Mesenchymal stem cell (in vitro differentiated cells and primary cell): ENCODE results near the gene KLHL30. TPM values are rescaled to one million over a fixed set of nuclear protein-coding genes. Genes with fewer than 3 reads are reported as not detected.
A peak's percentile ranks its signal among the peaks of the same experiment; 100 is the strongest.

Experiments
- DNase-seq: peaks from one replicate; pipeline ENCODE4 v3.0.0-alpha.2; 2013
- H2AFZ ChIP-seq: one replicate; pipeline ENCODE4 v1.6.1; 2013; ENCODE audit warnings: low read depth, mild to moderate bottlenecking, control low read depth, inconsistent platforms, low read length, moderate library complexity
- H2AK5ac ChIP-seq: 2 replicates; pipeline ENCODE4 v1.6.1; 2013; ENCODE audit warnings: low read length, moderate library complexity, mild to moderate bottlenecking, inconsistent platforms; ENCODE audit not compliant: severe bottlenecking
- H2BK120ac ChIP-seq: one replicate; pipeline ENCODE4 v1.6.1; 2013; ENCODE audit warnings: low read depth, mild to moderate bottlenecking, inconsistent platforms, low read length, moderate library complexity
- H2BK12ac ChIP-seq, 2 experiments: one replicate each; pipeline ENCODE4 v1.6.1; 2013; ENCODE audit warnings: inconsistent platforms in 2 of 2, low read length in 2 of 2, mild to moderate bottlenecking in 2 of 2, moderate library complexity in 2 of 2, control low read depth in 1 of 2
- H2BK15ac ChIP-seq: one replicate; pipeline ENCODE4 v1.6.1; 2013; ENCODE audit warnings: mild to moderate bottlenecking, low read depth, inconsistent platforms; ENCODE audit not compliant: poor library complexity, severe bottlenecking
- H2BK5ac ChIP-seq: 2 replicates; pipeline ENCODE4 v1.6.1; 2013; ENCODE audit warnings: low read depth, mild to moderate bottlenecking, low read length, control low read depth, inconsistent platforms; ENCODE audit not compliant: poor library complexity, severe bottlenecking
- H3K14ac ChIP-seq, 2 experiments: one replicate each; pipeline ENCODE4 v1.6.1; 2013; ENCODE audit warnings: inconsistent platforms in 2 of 2, low read length in 2 of 2, control low read depth in 1 of 2, mild to moderate bottlenecking in 1 of 2, moderate library complexity in 1 of 2
- H3K18ac ChIP-seq, 2 experiments: one replicate each; pipeline ENCODE4 v1.6.1; 2013; ENCODE audit warnings: inconsistent platforms in 2 of 2, low read length in 2 of 2, control low read depth in 1 of 2, low read depth in 1 of 2, mild to moderate bottlenecking in 1 of 2
- H3K23ac ChIP-seq, 2 experiments: one replicate each; pipeline ENCODE4 v1.6.1; 2013; ENCODE audit warnings: inconsistent platforms in 2 of 2, low read length in 2 of 2, mild to moderate bottlenecking in 2 of 2, moderate library complexity in 2 of 2, control low read depth in 1 of 2
- H3K27ac ChIP-seq: 2 replicates; pipeline ENCODE4 v1.5.1; 2013; ENCODE audit warnings: mild to moderate bottlenecking, moderate library complexity, low read length, control low read depth, inconsistent platforms; ENCODE audit not compliant: poor library complexity, severe bottlenecking
- H3K27me3 ChIP-seq, 2 experiments: 2 replicates each; pipeline versions ENCODE4 v1.6.1 to v1.7.0; 2013; ENCODE audit warnings: low read length in 2 of 2, mild to moderate bottlenecking in 2 of 2, moderate library complexity in 2 of 2, control low read depth in 1 of 2, inconsistent platforms in 1 of 2; ENCODE audit not compliant: control insufficient read depth in 1 of 2, insufficient read depth in 1 of 2
- H3K36me3 ChIP-seq, 2 experiments: 2 replicates each; pipeline versions ENCODE4 v1.6.1 to v1.7.0; 2013; ENCODE audit warnings: low read length in 2 of 2, control low read depth in 1 of 2, inconsistent platforms in 1 of 2, low read depth in 1 of 2, mild to moderate bottlenecking in 1 of 2; ENCODE audit not compliant: insufficient read depth in 2 of 2, control insufficient read depth in 1 of 2
- H3K4ac ChIP-seq, 2 experiments: one replicate each; pipeline ENCODE4 v1.6.1; 2013; ENCODE audit warnings: inconsistent platforms in 2 of 2, low read length in 2 of 2, mild to moderate bottlenecking in 2 of 2, moderate library complexity in 2 of 2, control low read depth in 1 of 2, low read depth in 1 of 2
- H3K4me1 ChIP-seq: 2 replicates; pipeline ENCODE4 v1.6.1; 2013; ENCODE audit warnings: low read depth, low read length, control low read depth; ENCODE audit not compliant: control insufficient read depth, insufficient read depth
- H3K4me2 ChIP-seq: 2 replicates; pipeline ENCODE4 v1.6.1; 2013; ENCODE audit warnings: low read length, mild to moderate bottlenecking, inconsistent platforms; ENCODE audit not compliant: poor library complexity, severe bottlenecking
- H3K4me3 ChIP-seq, 2 experiments: 2 replicates each; pipeline versions ENCODE4 v1.5.1 to v1.7.0; 2013; ENCODE audit warnings: low read length in 2 of 2, mild to moderate bottlenecking in 2 of 2, control low read depth in 1 of 2, low read depth in 1 of 2; ENCODE audit not compliant: insufficient read depth in 1 of 2
- H3K79me1 ChIP-seq: replicated peaks from 2 replicates; pipeline ENCODE4 v1.6.1; 2013; ENCODE audit warnings: mild to moderate bottlenecking, control low read depth, low read length, inconsistent platforms; ENCODE audit not compliant: poor library complexity, severe bottlenecking
- H3K9ac ChIP-seq: 2 replicates; pipeline ENCODE4 v1.7.0; 2013; ENCODE audit warnings: mild to moderate bottlenecking, low read length, moderate library complexity
- H3K9me3 ChIP-seq: 2 replicates; pipeline ENCODE4 v1.7.0; 2013; ENCODE audit warnings: mild to moderate bottlenecking, low read length; ENCODE audit not compliant: control insufficient read depth
- H4K8ac ChIP-seq: one replicate; pipeline ENCODE4 v1.6.1; 2013; ENCODE audit warnings: inconsistent platforms, mild to moderate bottlenecking, low read length, moderate library complexity
- H4K91ac ChIP-seq: one replicate; pipeline ENCODE4 v1.6.1; 2013; ENCODE audit warnings: mild to moderate bottlenecking, low read length, inconsistent platforms
- WGBS: methylation state at CpG from one replicate; pipeline ENCODE4 v1.1.7; 2013; ENCODE audit warnings: mixed read lengths; 5-methylcytosine and 5-hydroxymethylcytosine counted together
- polyA plus RNA-seq, 2 experiments: library from polyadenylated mRNA; stranded (reverse); fragments of 200-250 nt; gene quantifications; one replicate each; pipeline ENCODE4 v1.2.3, GENCODE V29; 2013

The KLHL30 gene, protein sequence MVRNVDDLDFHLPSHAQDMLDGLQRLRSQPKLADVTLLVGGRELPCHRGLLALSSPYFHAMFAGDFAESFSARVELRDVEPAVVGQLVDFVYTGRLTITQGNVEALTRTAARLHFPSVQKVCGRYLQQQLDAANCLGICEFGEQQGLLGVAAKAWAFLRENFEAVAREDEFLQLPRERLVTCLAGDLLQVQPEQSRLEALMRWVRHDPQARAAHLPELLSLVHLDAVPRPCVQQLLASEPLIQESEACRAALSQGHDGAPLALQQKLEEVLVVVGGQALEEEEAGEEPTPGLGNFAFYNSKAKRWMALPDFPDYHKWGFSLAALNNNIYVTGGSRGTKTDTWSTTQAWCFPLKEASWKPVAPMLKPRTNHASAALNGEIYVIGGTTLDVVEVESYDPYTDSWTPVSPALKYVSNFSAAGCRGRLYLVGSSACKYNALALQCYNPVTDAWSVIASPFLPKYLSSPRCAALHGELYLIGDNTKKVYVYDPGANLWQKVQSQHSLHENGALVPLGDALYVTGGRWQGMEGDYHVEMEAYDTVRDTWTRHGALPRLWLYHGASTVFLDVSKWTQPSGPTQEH
- 0.58 TPM for polyA plus RNA-seq (2013, experiment 1 of 2)
- 0.52 TPM for polyA plus RNA-seq (2013, experiment 2 of 2)

DNA sequence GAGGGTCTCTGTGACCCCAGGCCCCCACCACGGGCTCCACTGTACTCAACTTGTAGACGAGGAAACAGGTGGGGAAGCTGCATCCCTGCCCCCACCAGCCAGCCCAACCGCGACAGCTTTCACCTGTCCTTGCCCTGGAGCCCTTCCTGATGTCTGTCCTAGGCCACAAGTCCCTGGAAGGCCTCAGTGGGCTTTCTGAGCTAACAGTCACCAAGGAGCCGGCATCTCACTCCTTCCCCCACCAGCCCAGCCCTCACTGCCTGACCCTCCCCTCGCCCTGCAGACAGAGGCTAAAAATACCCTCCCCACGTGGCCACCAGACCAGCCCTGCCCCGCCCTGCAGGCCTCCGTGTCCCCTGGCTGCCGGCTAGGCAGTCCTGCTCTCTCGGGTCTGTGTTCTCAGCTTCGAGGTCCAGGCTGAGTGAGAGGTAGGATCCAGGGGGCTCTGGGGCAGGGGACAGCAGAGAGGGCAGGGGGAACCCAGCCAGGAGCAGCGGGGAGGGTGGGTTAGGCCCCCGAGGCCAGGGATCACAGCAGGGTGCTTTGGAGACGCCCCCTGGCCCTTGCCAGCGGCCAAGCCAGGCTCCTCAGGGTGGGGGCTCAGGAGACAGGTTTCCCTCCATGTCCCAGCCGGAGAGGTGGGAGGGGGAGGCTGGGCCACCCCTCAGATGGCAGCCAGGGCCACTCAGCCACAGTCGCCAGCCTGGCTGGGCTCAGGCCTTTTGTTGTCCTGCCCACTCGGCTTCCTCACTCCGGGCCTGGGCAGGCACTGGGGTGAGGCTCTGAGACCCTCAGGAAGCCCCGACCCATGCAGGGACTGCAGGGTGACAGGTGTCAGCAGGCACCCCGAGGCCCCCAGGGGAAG, at the start of gene KLHL30:
Gene KLHL30 (plus strand): TSS at position 338 of the 865 bp plus-strand sequence. CDS start 2,087 bp downstream, outside the sequence.
- H4K91ac ChIP-seq: peak within 1 kb of the TSS; percentile 64
- no peaks in the 10 kb centered on the region for H3K27me3 ChIP-seq
- H3K79me1 ChIP-seq: no peaks in the 10 kb centered on the region
- H2BK12ac ChIP-seq: peak within 1 kb of the TSS in 1 of 2 experiments; percentile 68
- H3K36me3 ChIP-seq: no peaks in the 10 kb centered on the region
- 81% methylated on average over 21 of the region's 22 CpGs for WGBS
- DNase-seq: no peak
- H3K4me3 ChIP-seq: no peak within 1 kb of the TSS
- peak within 1 kb of the TSS; percentile 33 for H2AFZ ChIP-seq
- H3K9me3 ChIP-seq: no peaks in the 10 kb centered on the region
- peaks cover 42% of the 10 kb centered on the region for H3K4me1 ChIP-seq
- H2AK5ac ChIP-seq: no peak within 1 kb of the TSS
- no peak within 1 kb of the TSS for H2BK5ac ChIP-seq
- H3K14ac ChIP-seq: peak within 1 kb of the TSS in 1 of 2 experiments; percentile 57
- no peak within 1 kb of the TSS for H3K4me2 ChIP-seq
- no peak within 1 kb of the TSS for H3K23ac ChIP-seq
- peak within 1 kb of the TSS; percentile 55 for H4K8ac ChIP-seq
- H2BK120ac ChIP-seq: no peak within 1 kb of the TSS
- H3K4ac ChIP-seq: peak within 1 kb of the TSS; percentile 7 to 54
- no peak within 1 kb of the TSS for H3K27ac ChIP-seq
- no peak within 1 kb of the TSS for H3K9ac ChIP-seq
- H3K18ac ChIP-seq: peak within 1 kb of the TSS; percentile 65 to 74
- H2BK15ac ChIP-seq: peak within 1 kb of the TSS; percentile 12

DNA sequence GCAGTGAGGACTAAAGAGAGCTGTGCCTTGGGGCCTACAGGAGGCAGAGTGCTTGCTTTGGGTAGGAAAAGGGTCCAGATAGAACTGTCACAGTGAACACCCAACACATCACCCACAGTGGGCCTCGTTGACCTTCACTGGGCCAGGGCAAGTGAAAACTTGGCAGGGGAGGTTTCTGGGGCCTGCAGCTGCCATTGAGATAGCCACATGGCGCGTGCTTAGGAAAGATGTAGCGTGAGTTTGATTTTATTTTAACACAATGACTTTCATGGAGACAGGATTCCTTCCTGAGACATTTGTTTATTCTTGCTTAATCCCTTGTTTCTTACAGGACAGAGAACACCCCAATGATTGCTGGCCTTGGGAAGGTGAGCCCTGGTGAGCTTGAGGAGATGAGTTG, 47.6 kb upstream of the KLHL30 start:
- Histone ChIP-seq H3K14ac (no peak overlapping the region), H3K27ac (no peak overlapping the region), H3K4me1 (peaks cover 1% of the 10 kb centered on the region), H3K4me2 (no peak overlapping the region), H2BK15ac (no peak overlapping the region), H3K4me3 (no peak overlapping the region), H3K79me1 (no peaks in the 10 kb centered on the region), H3K18ac (no peak overlapping the region), H3K9me3 (no peaks in the 10 kb centered on the region), H2AK5ac (no peak overlapping the region), H2AFZ (no peak overlapping the region), H3K4ac (no peak overlapping the region), H2BK120ac (no peak overlapping the region), H2BK12ac (no peak overlapping the region), H3K36me3 (peaks cover 4 to 21% of the 10 kb centered on the region in 2 experiments), H3K9ac (no peak overlapping the region), H3K23ac (no peak overlapping the region), H3K27me3 (no peaks in the 10 kb centered on the region), H4K8ac (no peak overlapping the region), H4K91ac (no peak overlapping the region), H2BK5ac (no peak overlapping the region)
- WGBS: 100% methylated on average over 4 of the region's 4 CpGs
- DNase-seq: no peak

DNA sequence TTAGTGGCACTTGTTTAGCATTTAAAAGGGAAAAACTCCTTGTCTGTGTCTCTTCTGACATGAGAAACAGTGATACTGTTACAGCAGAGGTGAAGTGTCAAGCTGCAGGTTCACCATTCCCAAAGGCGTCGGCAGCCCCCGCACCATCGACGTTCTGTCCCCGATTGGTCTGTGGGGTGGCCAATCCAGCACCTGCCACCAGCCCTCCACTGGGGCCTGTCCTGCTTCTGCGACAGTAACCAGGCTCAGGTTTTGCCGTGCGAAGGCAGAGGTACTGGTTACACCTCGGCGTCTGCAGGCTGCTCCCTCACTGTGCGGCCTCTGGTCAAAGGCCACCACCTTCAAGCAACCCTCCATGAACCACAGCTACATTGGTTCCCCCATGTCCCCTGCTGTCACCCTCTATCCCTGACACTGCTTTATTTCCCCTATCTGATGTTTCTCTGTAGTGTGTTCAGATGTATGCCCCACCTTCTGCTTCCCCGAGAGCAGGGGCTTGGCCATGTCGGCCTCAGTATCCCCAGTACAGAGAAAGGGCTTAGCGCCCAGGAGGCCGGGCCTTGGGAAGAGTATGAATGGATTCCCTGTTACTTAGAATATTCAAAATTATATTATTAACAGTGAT, 46.9 kb upstream of the KLHL30 start:
- Histone ChIP-seq H4K91ac (no peak overlapping the region), H3K4ac (no peak overlapping the region), H2BK15ac (no peak overlapping the region), H3K9ac (no peak overlapping the region), H3K9me3 (no peaks in the 10 kb centered on the region), H3K4me2 (no peak overlapping the region), H3K27ac (no peak overlapping the region), H2BK120ac (no peak overlapping the region), H2AK5ac (no peak overlapping the region), H3K79me1 (no peaks in the 10 kb centered on the region), H3K23ac (no peak overlapping the region), H3K18ac (no peak overlapping the region), H3K4me1 (peaks cover 7% of the 10 kb centered on the region), H3K14ac (no peak overlapping the region), H3K27me3 (no peaks in the 10 kb centered on the region), H4K8ac (no peak overlapping the region), H2BK5ac (no peak overlapping the region), H3K4me3 (no peak overlapping the region), H2AFZ (no peak overlapping the region), H2BK12ac (no peak overlapping the region), H3K36me3 (peaks cover 4 to 21% of the 10 kb centered on the region in 2 experiments)
- no peak for DNase-seq
- WGBS: 98% methylated on average over 14 of the region's 16 CpGs
